SK-N-SH (cell line): ENCODE results near the gene KMT2B. TPM values are rescaled to one million over a fixed set of nuclear protein-coding genes. Genes with fewer than 3 reads are reported as not detected.
"Not testable (repeated sequence)": the region's sequence is repeated elsewhere in the genome, so short reads cannot be mapped to it uniquely, and the experiment has no call there.

Experiments used
- CTCF ChIA-PET: fragments of 300-600, 350-600 bp; formaldehyde crosslinking; extraction: SDS; loops from one replicate; lab custom pipeline; 2021; lab: Yijun Ruan, JAX
- POLR2A ChIA-PET: fragments of 350-600 bp; sonication (Branson Sonifier 250); formaldehyde crosslinking; extraction: SDS; loops from one replicate; lab custom pipeline; 2020; ENCODE audit warnings: antibody characterized with exemption, inconsistent platforms; lab: Yijun Ruan, JAX
- DNase-seq: peaks from one replicate; pipeline ENCODE4 v3.0.0; 2012
- H2AFZ ChIP-seq: fragments of 200-600 bp; sonication (generic); 2 replicates; pipeline ENCODE4 v1.8.1; 2016; ENCODE audit warnings: antibody characterized with exemption, mild to moderate bottlenecking, low read depth
- H3F3A ChIP-seq: fragments of 200-600 bp; sonication (generic); replicated peaks from 2 replicates; pipeline ENCODE3; 2016; ENCODE audit warnings: antibody characterized with exemption, mild to moderate bottlenecking; ENCODE audit not compliant: insufficient read depth
- H3K27ac ChIP-seq, 2 experiments: fragments of 200-500 bp in 1 of 2; fragments of 200-600 bp in 1 of 2; sonication (Bioruptor generic) in 1 of 2; sonication (generic), shearing (Covaris generic) in 1 of 2; 2 replicates each; pipeline versions ENCODE4 v1.5.1 to v1.6.1; 2014 to 2016; ENCODE audit warnings: low read depth in 2 of 2, inconsistent platforms in 1 of 2, low read length in 1 of 2, mild to moderate bottlenecking in 1 of 2, mixed read lengths in 1 of 2
- H3K27me3 ChIP-seq: fragments of 200-600 bp; sonication (generic), shearing (Covaris generic); 2 replicates; pipeline ENCODE4 v1.6.1; 2016; ENCODE audit warnings: mixed run types; ENCODE audit not compliant: insufficient read depth
- H3K36me3 ChIP-seq, 2 experiments: fragments of 200-500 bp in 1 of 2; fragments of 200-600 bp in 1 of 2; sonication (Bioruptor generic) in 1 of 2; sonication (generic) in 1 of 2; replicated peaks in 1 of 2; 2 replicates each; pipeline versions ENCODE3 to v1.5.1; 2014 to 2016; ENCODE audit warnings: low read length in 1 of 2, mild to moderate bottlenecking in 1 of 2; ENCODE audit not compliant: insufficient read depth in 2 of 2, control insufficient read depth in 1 of 2
- H3K4me1 ChIP-seq, 2 experiments: fragments of 200-500 bp in 1 of 2; fragments of 200-600 bp in 1 of 2; sonication (Bioruptor generic) in 1 of 2; sonication (generic), shearing (Covaris generic) in 1 of 2; 2 replicates each; pipeline versions ENCODE4 v1.5.1 to v1.6.1; 2014 to 2016; ENCODE audit warnings: low read depth in 1 of 2, low read length in 1 of 2, mixed run types in 1 of 2; ENCODE audit not compliant: insufficient read depth in 2 of 2, control insufficient read depth in 1 of 2
- H3K4me2 ChIP-seq: fragments of 200-600 bp; sonication (generic), shearing (Covaris generic); 2 replicates; pipeline ENCODE4 v1.6.1; 2017; ENCODE audit warnings: mixed run types
- H3K4me3 ChIP-seq, 2 experiments: fragments of 200-500 bp in 1 of 2; fragments of 200-600 bp in 1 of 2; sonication (Bioruptor generic) in 1 of 2; sonication (generic), shearing (Covaris generic) in 1 of 2; 2 replicates each; pipeline versions ENCODE4 v1.5.1 to v1.8.1; 2014 to 2016; ENCODE audit warnings: low read depth in 2 of 2, inconsistent platforms in 1 of 2, low read length in 1 of 2, mild to moderate bottlenecking in 1 of 2, mixed read lengths in 1 of 2, moderate library complexity in 1 of 2
- H3K79me2 ChIP-seq: fragments of 200-600 bp; sonication (generic); 2 replicates; pipeline ENCODE4 v1.8.1; 2017; ENCODE audit warnings: mild to moderate bottlenecking; ENCODE audit not compliant: insufficient read depth
- H3K9ac ChIP-seq: fragments of 200-600 bp; sonication (generic); 2 replicates; pipeline ENCODE4 v1.6.1; 2017; ENCODE audit warnings: mixed run types
- H3K9me2 ChIP-seq: fragments of 200-600 bp; sonication (generic); 2 replicates; pipeline ENCODE4 v1.6.1; 2017; ENCODE audit warnings: mixed run types
- H3K9me3 ChIP-seq: fragments of 200-600 bp; sonication (generic); 2 replicates; pipeline ENCODE4 v1.6.1; 2017; ENCODE audit warnings: mixed run types, mild to moderate bottlenecking, moderate library complexity
- H4K20me1 ChIP-seq: fragments of 200-600 bp; sonication (generic); 2 replicates; pipeline ENCODE4 v1.6.1; 2017; ENCODE audit warnings: mild to moderate bottlenecking, mixed run types; ENCODE audit not compliant: insufficient read depth
- ELF1 ChIP-seq: IDR thresholded peaks from 2 replicates; pipeline ENCODE4 v1.4.0; 2012
- EP300 ChIP-seq, 2 experiments: IDR thresholded peaks; 2 replicates each; pipeline versions ENCODE4 v1.4.0 to v1.6.1; 2012; ENCODE audit warnings: borderline replicate concordance in 1 of 2, low read depth in 1 of 2, low read length in 1 of 2
- EZH2phosphoT487 ChIP-seq: fragments of 200-600 bp; sonication (generic); IDR thresholded peaks from 2 replicates; pipeline ENCODE4 v1.6.1; 2017; ENCODE audit warnings: low read depth, mixed run types, mild to moderate bottlenecking, antibody characterized with exemption, moderate library complexity, borderline replicate concordance
- FOSL2 ChIP-seq: IDR thresholded peaks from 2 replicates; pipeline ENCODE4 v1.4.0; 2012; ENCODE audit warnings: low read depth, mild to moderate bottlenecking, moderate library complexity, borderline replicate concordance
- FOXJ3 ChIP-seq: sonication (generic); formaldehyde crosslinking; IDR thresholded peaks from 2 replicates; pipeline ENCODE4 v1.5.1; 2020; ENCODE audit warnings: mild to moderate bottlenecking, missing genetic modification reagents
- GABPA ChIP-seq: IDR thresholded peaks from 2 replicates; pipeline ENCODE4 v1.4.0; 2012; ENCODE audit warnings: low read depth, mild to moderate bottlenecking
- GATA2 ChIP-seq: sonication (generic); formaldehyde crosslinking; IDR thresholded peaks from 2 replicates; pipeline ENCODE4 v1.5.0; 2020; ENCODE audit warnings: mild to moderate bottlenecking, missing genetic modification reagents
- NFIC ChIP-seq: IDR thresholded peaks from 2 replicates; pipeline ENCODE4 v1.4.0; 2012; ENCODE audit warnings: borderline replicate concordance
- NRF1 ChIP-seq: IDR thresholded peaks from 2 replicates; pipeline ENCODE4 v1.6.1; 2012; ENCODE audit warnings: low read depth, mild to moderate bottlenecking, low read length
- POLR2AphosphoS5 ChIP-seq: IDR thresholded peaks from 2 replicates; pipeline ENCODE4 v1.6.1; 2012; ENCODE audit warnings: low read depth, low read length
- RCOR1 ChIP-seq: fragments of 150-350 bp; IDR thresholded peaks from 2 replicates; pipeline ENCODE4 v1.6.1; 2017; ENCODE audit warnings: antibody characterized with exemption, low read length
- RFX5 ChIP-seq: IDR thresholded peaks from 2 replicates; pipeline ENCODE4 v1.6.1; 2012; ENCODE audit warnings: mild to moderate bottlenecking, improper control_type of control experiment, low read length
- SIN3A ChIP-seq: IDR thresholded peaks from 2 replicates; pipeline ENCODE4 v1.6.1; 2012; ENCODE audit warnings: low read depth, mild to moderate bottlenecking, low read length, moderate library complexity, borderline replicate concordance
- TAF1 ChIP-seq: IDR thresholded peaks from 2 replicates; pipeline ENCODE4 v1.6.1; 2012; ENCODE audit warnings: low read depth, mild to moderate bottlenecking, low read length, moderate library complexity, borderline replicate concordance
- TCF12 ChIP-seq: IDR thresholded peaks from 2 replicates; pipeline ENCODE4 v1.4.0; 2012
- YY1 ChIP-seq: IDR thresholded peaks from 2 replicates; pipeline ENCODE4 v1.4.0; 2012; ENCODE audit warnings: low read depth, mild to moderate bottlenecking
- WGBS: methylation state at CpG from one replicate; pipeline ENCODE4 v1.1.6; 2017; ENCODE audit warnings: low lambda C conversion rate; 5-methylcytosine and 5-hydroxymethylcytosine counted together
- polyA plus RNA-seq, 3 experiments: library from polyadenylated mRNA; depleted of rRNA; stranded (reverse); fragments of >200 nt; gene quantifications; 2 replicates each; pipeline ENCODE4 v1.2.3, GENCODE V29; 2012
- TF ChIP-seq, protein P1 (sequence below): fragments of 150-350 bp; IDR thresholded peaks from 2 replicates; pipeline ENCODE4 v1.6.1; 2017; ENCODE audit warnings: antibody characterized with exemption, low read length, low read depth, borderline replicate concordance
- TF ChIP-seq, protein P2 (sequence below): IDR thresholded peaks from 2 replicates; pipeline ENCODE4 v1.4.0; 2012; ENCODE audit warnings: low read depth, borderline replicate concordance
- TF ChIP-seq, protein P3 (sequence below): IDR thresholded peaks from 2 replicates; pipeline ENCODE4 v1.4.0; 2012; ENCODE audit warnings: low read depth, borderline replicate concordance
- TF ChIP-seq, protein P4 (sequence below): fragments of 150-350 bp; IDR thresholded peaks from 2 replicates; pipeline ENCODE4 v1.6.1; 2016; ENCODE audit warnings: mild to moderate bottlenecking, low read depth, low read length

The KMT2B gene
- polyA plus RNA-seq, 1 of the 3 experiments (the other 2 are of a cell fraction), result 29.2 TPM

DNA sequence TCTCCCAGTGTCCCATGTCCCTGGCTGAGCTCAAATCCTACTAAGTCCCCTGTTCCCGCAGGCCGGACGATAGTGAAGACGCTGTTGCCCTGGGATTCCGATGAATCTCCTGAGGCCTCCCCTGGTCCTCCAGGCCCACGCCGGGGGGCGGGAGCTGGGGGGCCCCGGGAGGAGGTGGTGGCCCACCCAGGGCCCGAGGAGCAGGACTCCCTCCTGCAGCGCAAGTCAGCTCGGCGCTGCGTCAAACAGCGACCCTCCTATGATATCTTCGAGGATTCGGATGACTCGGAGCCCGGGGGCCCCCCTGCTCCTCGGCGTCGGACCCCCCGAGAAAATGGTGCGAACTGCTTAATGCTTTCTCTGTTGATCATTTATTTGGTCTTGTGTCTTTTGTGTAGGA lies 5.9 kb downstream of the KMT2B start (continued):
- TF ChIP-seq TCF12, result no peak
- no peak for TF ChIP-seq EZH2phosphoT487
- TF ChIP-seq, protein P1, sequence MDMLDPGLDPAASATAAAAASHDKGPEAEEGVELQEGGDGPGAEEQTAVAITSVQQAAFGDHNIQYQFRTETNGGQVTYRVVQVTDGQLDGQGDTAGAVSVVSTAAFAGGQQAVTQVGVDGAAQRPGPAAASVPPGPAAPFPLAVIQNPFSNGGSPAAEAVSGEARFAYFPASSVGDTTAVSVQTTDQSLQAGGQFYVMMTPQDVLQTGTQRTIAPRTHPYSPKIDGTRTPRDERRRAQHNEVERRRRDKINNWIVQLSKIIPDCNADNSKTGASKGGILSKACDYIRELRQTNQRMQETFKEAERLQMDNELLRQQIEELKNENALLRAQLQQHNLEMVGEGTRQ, result no peak
- TF ChIP-seq EP300 (IDR thresholded peaks at IDR 0.05; ENCODE audit: borderline replicate concordance in 1 of 2, low read depth in 1 of 2, low read length in 1 of 2), result no peak
- no peak for TF ChIP-seq RCOR1
- no peak for TF ChIP-seq YY1
- TF ChIP-seq NRF1, result no peak
- no peak for TF ChIP-seq RFX5
- TF ChIP-seq, protein P2, sequence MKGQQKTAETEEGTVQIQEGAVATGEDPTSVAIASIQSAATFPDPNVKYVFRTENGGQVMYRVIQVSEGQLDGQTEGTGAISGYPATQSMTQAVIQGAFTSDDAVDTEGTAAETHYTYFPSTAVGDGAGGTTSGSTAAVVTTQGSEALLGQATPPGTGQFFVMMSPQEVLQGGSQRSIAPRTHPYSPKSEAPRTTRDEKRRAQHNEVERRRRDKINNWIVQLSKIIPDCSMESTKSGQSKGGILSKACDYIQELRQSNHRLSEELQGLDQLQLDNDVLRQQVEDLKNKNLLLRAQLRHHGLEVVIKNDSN, result no peak
- TF ChIP-seq, protein P3, sequence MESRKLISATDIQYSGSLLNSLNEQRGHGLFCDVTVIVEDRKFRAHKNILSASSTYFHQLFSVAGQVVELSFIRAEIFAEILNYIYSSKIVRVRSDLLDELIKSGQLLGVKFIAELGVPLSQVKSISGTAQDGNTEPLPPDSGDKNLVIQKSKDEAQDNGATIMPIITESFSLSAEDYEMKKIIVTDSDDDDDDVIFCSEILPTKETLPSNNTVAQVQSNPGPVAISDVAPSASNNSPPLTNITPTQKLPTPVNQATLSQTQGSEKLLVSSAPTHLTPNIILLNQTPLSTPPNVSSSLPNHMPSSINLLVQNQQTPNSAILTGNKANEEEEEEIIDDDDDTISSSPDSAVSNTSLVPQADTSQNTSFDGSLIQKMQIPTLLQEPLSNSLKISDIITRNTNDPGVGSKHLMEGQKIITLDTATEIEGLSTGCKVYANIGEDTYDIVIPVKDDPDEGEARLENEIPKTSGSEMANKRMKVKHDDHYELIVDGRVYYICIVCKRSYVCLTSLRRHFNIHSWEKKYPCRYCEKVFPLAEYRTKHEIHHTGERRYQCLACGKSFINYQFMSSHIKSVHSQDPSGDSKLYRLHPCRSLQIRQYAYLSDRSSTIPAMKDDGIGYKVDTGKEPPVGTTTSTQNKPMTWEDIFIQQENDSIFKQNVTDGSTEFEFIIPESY, result no peak

DNA sequence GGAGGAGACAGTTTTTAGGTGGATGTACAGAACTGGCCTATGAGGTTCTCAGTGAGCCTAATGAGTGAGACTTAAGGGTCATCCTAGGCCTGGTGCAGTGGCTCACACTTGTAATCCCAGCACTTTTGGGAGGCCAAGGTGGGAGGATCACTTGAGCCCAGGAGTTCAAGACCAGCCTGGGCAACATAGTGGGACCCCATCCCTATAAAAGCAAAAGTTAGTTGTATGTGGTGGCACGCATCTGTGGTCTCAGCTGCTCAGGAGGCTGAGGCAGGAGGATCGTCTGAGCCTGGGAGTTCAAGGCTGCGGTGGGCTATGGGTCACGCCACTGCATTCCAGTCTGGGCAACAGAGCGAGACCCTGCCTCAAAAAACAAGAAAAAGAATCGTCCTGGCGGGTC lies 6.3 kb downstream of the KMT2B start:
- Histone ChIP-seq H4K20me1 (peaks cover 22% of the 10 kb centered on the region), H3K36me3 (peaks cover 22 to 81% of the 10 kb centered on the region in 2 experiments), H3K79me2 (peaks cover 17% of the 10 kb centered on the region)
- DNase-seq, H3F3A ChIP-seq, H3K4me2 ChIP-seq, H3K27ac ChIP-seq, H3K9me2 ChIP-seq, H3K27me3 ChIP-seq, H3K4me3 ChIP-seq, H3K4me1 ChIP-seq, H2AFZ ChIP-seq, H3K9me3 ChIP-seq, H3K9ac ChIP-seq: not testable (repeated sequence)
- POLR2A ChIA-PET, result interaction anchor here (1.4 kb wide), 1 partner anchor 16 kb away, joined by 5 read pairs; no protein-coding TSS in a partner anchor
- WGBS, result 89% methylated on average over 7 of the region's 7 CpGs
- CTCF ChIA-PET, result interaction anchor here (0.5 kb wide), 1 partner anchor 31 kb away, joined by 3 read pairs; no protein-coding TSS in a partner anchor

DNA sequence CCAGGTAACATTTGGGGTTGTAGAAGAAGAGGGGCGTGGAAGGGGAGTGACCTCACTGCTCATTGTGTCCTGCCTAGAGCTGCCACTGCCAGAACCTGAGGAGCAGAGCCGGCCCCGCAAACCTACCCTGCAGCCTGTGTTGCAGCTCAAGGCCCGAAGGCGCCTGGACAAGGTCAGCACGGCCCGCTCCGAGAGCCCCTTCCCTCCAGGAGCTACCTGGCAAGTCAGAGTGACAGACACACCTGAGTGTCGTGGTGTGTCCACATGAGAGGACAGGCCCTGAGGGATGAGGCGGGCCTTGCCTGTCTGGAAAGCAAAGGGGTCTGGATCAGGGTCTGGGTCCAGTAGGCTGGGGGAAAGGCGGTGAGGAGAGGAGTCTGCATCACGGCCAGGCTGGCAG lies 6.8 kb downstream of the KMT2B start:
- no peaks in the 10 kb centered on the region; a peak in 1 of 4 replicates for H3K4me1 ChIP-seq
- POLR2A ChIA-PET, result no interaction called here
- no peak overlapping the region for H2AFZ ChIP-seq
- no peak overlapping the region for H3K4me3 ChIP-seq
- peaks cover 17% of the 10 kb centered on the region for H4K20me1 ChIP-seq
- no peak overlapping the region for H3K4me2 ChIP-seq
- peaks cover 24 to 83% of the 10 kb centered on the region in 2 experiments for H3K36me3 ChIP-seq
- no peaks in the 10 kb centered on the region for H3K9me3 ChIP-seq
- peaks cover 12% of the 10 kb centered on the region for H3K79me2 ChIP-seq
- H3K27ac ChIP-seq, result no peak overlapping the region
- 94% methylated on average over 6 of the region's 12 CpGs for WGBS
- no peak overlapping the region for H3K9ac ChIP-seq
- CTCF ChIA-PET, result interaction anchor here (0.5 kb wide), 1 partner anchor 32 kb away, joined by 3 read pairs; no protein-coding TSS in a partner anchor
- DNase-seq, result no peak
- H3K9me2 ChIP-seq, result no peaks in the 10 kb centered on the region
- no peaks in the 10 kb centered on the region for H3F3A ChIP-seq
- no peaks in the 10 kb centered on the region for H3K27me3 ChIP-seq
- TF ChIP-seq POLR2AphosphoS5 (no peak), ELF1 (no peak), TAF1 (no peak), GATA2 (no peak), RFX5 (no peak), FOSL2 (no peak), NFIC (no peak), GABPA (no peak), SIN3A (no peak), FOXJ3 (CRISPR knock-in tag) (no peak)
- TF ChIP-seq, protein P2, result no peak
- TF ChIP-seq, protein P4, sequence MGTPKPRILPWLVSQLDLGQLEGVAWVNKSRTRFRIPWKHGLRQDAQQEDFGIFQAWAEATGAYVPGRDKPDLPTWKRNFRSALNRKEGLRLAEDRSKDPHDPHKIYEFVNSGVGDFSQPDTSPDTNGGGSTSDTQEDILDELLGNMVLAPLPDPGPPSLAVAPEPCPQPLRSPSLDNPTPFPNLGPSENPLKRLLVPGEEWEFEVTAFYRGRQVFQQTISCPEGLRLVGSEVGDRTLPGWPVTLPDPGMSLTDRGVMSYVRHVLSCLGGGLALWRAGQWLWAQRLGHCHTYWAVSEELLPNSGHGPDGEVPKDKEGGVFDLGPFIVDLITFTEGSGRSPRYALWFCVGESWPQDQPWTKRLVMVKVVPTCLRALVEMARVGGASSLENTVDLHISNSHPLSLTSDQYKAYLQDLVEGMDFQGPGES, result no peak
- TF ChIP-seq, protein P1, result no peak
